ENCODE data around the gene MS4A4A. TPM values are rescaled to one million over a fixed set of nuclear protein-coding genes. Genes with fewer than 3 reads are reported as not detected.

MS4A4A gene
- 11.9 TPM for polyA plus RNA-seq
- long read RNA-seq, donor 1, partial matches to known transcripts = 0 of 6 reads
- long read RNA-seq, donor 1, other reads (novel, unspliced or antisense) = 0 of 6 reads
- long read RNA-seq, donor 2, transcript MS4A4A-201 (7 exons, 1,604 nt) = major isoform, 7 of 8 reads
- long read RNA-seq, donor 2, partial matches to known transcripts = 0 of 8 reads
- long read RNA-seq, donor 2, other reads (novel, unspliced or antisense) = 0 of 8 reads
- long read RNA-seq, donor 3 = 0 reads
- long read RNA-seq, donor 4, partial matches to known transcripts = 0 of 1 reads
- long read RNA-seq, donor 4, other reads (novel, unspliced or antisense) = 0 of 1 reads
- long read RNA-seq, donor 5, partial matches to known transcripts = 9 of 10 reads
- long read RNA-seq, donor 5, other reads (novel, unspliced or antisense) = 0 of 10 reads
- long read RNA-seq, donor 6, partial matches to known transcripts = 6 of 7 reads
- long read RNA-seq, donor 6, other reads (novel, unspliced or antisense) = 0 of 7 reads
- long read RNA-seq, donor 7, partial matches to known transcripts = 6 of 7 reads
- long read RNA-seq, donor 7, other reads (novel, unspliced or antisense) = 0 of 7 reads
- long read RNA-seq, donor 8, partial matches to known transcripts = 0 of 5 reads
- long read RNA-seq, donor 8, other reads (novel, unspliced or antisense) = 0 of 5 reads
- long read RNA-seq, donor 9, transcript MS4A4A-201 (7 exons, 1,604 nt) = major isoform, 5 of 6 reads
- long read RNA-seq, donor 9, partial matches to known transcripts = 0 of 6 reads
- long read RNA-seq, donor 9, other reads (novel, unspliced or antisense) = 0 of 6 reads
- long read RNA-seq, donor 10, partial matches to known transcripts = 5 of 28 reads
- long read RNA-seq, donor 10, other reads (novel, unspliced or antisense) = 18 of 28 reads
- long read RNA-seq, donor 11, partial matches to known transcripts = 9 of 25 reads
- long read RNA-seq, donor 11, other reads (novel, unspliced or antisense) = 12 of 25 reads

DNA sequence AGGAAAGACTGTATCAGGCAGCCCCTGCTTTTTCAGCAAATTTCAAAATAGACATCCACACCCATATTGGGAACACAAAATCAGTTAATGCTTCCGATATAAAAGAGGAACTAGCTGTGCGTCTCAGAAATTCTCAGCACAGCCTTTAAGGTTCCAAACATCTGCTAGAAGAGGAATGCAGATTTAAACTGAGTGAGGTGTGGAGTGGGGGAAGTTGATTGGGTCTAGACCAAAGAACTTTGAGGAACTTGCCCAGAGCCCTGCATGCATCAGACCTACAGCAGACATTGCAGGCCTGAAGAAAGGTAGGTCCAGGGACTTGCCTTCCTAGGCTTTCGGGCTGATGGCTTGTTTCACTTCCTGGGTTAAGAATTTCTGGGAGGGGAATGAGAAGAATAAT, at the start of gene MS4A4A:
Gene MS4A4A (plus strand): TSS at position 255 of the 400 bp plus-strand sequence. CDS start 10 bp downstream, at position 265.
- WGBS (ENCODE audit: insufficient coverage, low lambda C conversion rate) = no CpG with 5 or more reads among the region's 3 CpGs
- H3K4me1 ChIP-seq (ENCODE audit: control insufficient read depth, insufficient read depth, low read length) = no peaks in the 10 kb centered on the region
- no peak within 1 kb of the TSS for H3K27ac ChIP-seq (ENCODE audit: low read length)
- no peaks in the 10 kb centered on the region for H3K9me3 ChIP-seq (ENCODE audit: control insufficient read depth, low read depth, low read length)
- no peak for DNase-seq
- H3K4me3 ChIP-seq (ENCODE audit: low read length) = peak within 1 kb of the TSS; percentile 1
- no peaks in the 10 kb centered on the region for H3K36me3 ChIP-seq (ENCODE audit: control insufficient read depth, insufficient read depth, low read length)
- H3K27me3 ChIP-seq (ENCODE audit: control insufficient read depth, insufficient read depth, low read length) = no peaks in the 10 kb centered on the region

DNA sequence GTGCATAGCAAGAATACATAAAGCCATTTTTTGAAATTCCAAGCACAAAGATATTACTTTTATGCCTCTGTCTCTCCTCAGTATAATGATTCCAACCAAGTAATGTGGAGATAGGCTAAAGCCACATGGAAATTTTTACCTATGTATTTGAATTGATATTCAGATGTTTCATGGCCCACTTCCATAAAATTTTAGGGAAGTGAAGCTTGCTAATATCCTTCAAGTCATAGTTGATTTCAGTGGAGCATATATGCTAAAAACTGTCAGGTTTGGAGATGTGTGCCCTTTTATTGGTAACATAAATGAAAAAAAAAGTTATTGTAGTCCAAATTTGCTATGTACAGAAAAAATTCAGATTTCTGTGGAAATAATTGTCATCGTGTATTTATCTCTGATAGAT, 49.8 kb upstream of the MS4A4A start:
- H3K27ac ChIP-seq (ENCODE audit: low read length) = no peak overlapping the region
- H3K4me3 ChIP-seq (ENCODE audit: low read length) = no peak overlapping the region
- H3K36me3 ChIP-seq (ENCODE audit: control insufficient read depth, insufficient read depth, low read length) = no peaks in the 10 kb centered on the region
- DNase-seq = no peak
- no peaks in the 10 kb centered on the region for H3K4me1 ChIP-seq (ENCODE audit: control insufficient read depth, insufficient read depth, low read length)
- H3K27me3 ChIP-seq (ENCODE audit: control insufficient read depth, insufficient read depth, low read length) = no peaks in the 10 kb centered on the region
- no peaks in the 10 kb centered on the region for H3K9me3 ChIP-seq (ENCODE audit: control insufficient read depth, low read depth, low read length)
- WGBS (ENCODE audit: insufficient coverage, low lambda C conversion rate) = 73% methylated on average over 1 of the region's 1 CpG

DNA sequence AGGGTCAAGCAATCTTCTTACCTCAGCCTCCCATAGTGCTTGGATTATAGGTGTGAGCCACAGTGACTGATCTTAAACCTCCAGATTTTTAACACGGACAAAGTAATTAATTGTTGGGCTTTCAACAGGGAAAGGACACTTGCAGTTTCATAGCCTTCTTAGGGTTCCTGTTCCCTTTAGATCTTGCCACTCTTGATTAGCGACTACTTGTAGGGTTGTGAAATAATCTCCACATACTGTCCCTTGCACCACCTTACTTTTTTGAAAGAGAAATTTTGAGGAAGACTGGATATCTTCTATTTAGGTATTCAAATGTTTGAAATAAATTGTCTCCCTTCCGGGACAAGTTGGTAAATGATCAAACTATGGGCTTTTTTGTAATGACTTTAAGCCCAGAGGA, 45.1 kb upstream of the MS4A4A start:
- no peak overlapping the region for H3K27ac ChIP-seq (ENCODE audit: low read length)
- DNase-seq = no peak
- no peaks in the 10 kb centered on the region for H3K36me3 ChIP-seq (ENCODE audit: control insufficient read depth, insufficient read depth, low read length)
- no peaks in the 10 kb centered on the region for H3K9me3 ChIP-seq (ENCODE audit: control insufficient read depth, low read depth, low read length)
- no peak overlapping the region for H3K4me3 ChIP-seq (ENCODE audit: low read length)
- H3K27me3 ChIP-seq (ENCODE audit: control insufficient read depth, insufficient read depth, low read length) = no peaks in the 10 kb centered on the region
- WGBS (ENCODE audit: insufficient coverage, low lambda C conversion rate) = 100% methylated on average over 1 of the region's 3 CpGs
- H3K4me1 ChIP-seq (ENCODE audit: control insufficient read depth, insufficient read depth, low read length) = no peaks in the 10 kb centered on the region

DNA sequence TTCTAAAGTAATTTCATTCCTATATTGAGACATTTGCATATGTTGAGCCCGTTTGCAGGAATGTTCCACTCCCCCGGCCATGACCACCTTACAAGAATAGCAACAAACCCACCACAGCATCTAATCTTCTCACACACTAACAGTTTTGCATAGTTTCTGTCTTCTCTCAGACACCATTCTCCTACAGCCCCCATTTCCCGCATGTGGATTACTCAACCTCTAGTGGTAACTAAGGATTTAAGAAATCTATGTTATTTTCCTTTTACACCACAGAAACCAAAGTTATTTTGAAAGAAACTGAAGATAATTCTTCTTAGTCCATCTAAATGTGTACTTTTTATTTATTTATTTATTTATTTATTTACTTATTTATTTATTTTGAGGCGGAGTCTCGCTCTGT, 39.8 kb upstream of the MS4A4A start:
- Histone ChIP-seq H3K4me1 (ENCODE audit: control insufficient read depth, insufficient read depth, low read length) (no peaks in the 10 kb centered on the region), H3K27me3 (ENCODE audit: control insufficient read depth, insufficient read depth, low read length) (no peaks in the 10 kb centered on the region), H3K36me3 (ENCODE audit: control insufficient read depth, insufficient read depth, low read length) (no peaks in the 10 kb centered on the region), H3K9me3 (ENCODE audit: control insufficient read depth, low read depth, low read length) (no peaks in the 10 kb centered on the region), H3K4me3 (ENCODE audit: low read length) (no peak overlapping the region), H3K27ac (ENCODE audit: low read length) (no peak overlapping the region)
- DNase-seq = no peak
- WGBS (ENCODE audit: insufficient coverage, low lambda C conversion rate) = 80% methylated on average over 1 of the region's 5 CpGs

DNA sequence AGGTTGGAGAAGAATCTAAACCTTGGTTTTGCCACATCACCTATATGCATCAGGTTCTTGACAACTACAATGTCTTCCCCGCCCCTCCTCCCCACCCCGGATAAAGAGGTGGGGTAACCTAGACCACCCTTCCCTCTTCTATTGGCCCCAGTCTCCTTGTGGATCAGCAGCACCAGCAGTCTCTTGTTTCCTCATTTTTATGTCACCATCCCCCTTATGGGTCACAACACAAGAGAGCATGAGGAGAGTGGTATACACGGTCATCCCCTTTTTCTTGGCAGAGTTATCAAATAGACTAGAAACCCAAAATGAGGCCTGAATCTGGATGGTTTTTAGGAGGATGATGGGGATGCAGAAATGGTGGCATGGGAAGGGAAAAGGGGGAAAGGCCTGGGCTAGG, 38.7 kb upstream of the MS4A4A start:
- WGBS (ENCODE audit: insufficient coverage, low lambda C conversion rate) = no CpG with 5 or more reads among the region's 3 CpGs
- Histone ChIP-seq H3K4me1 (ENCODE audit: control insufficient read depth, insufficient read depth, low read length) (no peaks in the 10 kb centered on the region), H3K36me3 (ENCODE audit: control insufficient read depth, insufficient read depth, low read length) (no peaks in the 10 kb centered on the region), H3K27me3 (ENCODE audit: control insufficient read depth, insufficient read depth, low read length) (no peaks in the 10 kb centered on the region), H3K9me3 (ENCODE audit: control insufficient read depth, low read depth, low read length) (no peaks in the 10 kb centered on the region), H3K4me3 (ENCODE audit: low read length) (no peak overlapping the region), H3K27ac (ENCODE audit: low read length) (no peak overlapping the region)
- DNase-seq = no peak

DNA sequence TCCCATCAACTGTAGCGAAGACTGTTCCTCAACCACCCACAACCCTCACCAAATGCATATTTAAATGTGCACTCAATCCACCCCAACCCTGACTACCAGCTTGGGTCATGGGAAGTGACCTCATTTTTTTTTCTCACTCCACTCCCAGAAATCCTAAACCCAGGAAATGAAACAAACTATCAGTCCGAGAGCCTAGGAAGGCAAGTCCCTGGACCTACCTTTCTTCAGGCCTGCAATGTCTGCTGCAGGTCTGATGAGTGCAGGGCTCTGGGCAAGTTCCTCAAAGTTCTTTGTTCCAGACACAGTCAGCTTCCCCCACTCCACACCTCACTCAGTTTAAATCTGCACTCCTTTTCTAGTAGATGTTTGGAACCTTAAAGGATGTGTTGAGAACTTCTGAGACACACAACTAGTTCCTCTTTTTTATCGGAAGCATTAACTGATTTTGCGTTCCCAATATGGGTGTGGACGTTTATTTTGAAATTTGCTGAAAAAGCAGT, 37.7 kb upstream of the MS4A4A start, which contains the start of gene MS4A4E:
Gene MS4A4E (minus strand): TSS at position 398 of the 500 bp plus-strand sequence. CDS start 13,082 bp downstream, outside the sequence.
- H3K36me3 ChIP-seq (ENCODE audit: control insufficient read depth, insufficient read depth, low read length) = no peaks in the 10 kb centered on the region
- DNase-seq = no peak
- H3K27ac ChIP-seq (ENCODE audit: low read length) = no peak within 1 kb of the TSS
- no CpG with 5 or more reads among the region's 5 CpGs for WGBS (ENCODE audit: insufficient coverage, low lambda C conversion rate)
- no peaks in the 10 kb centered on the region for H3K27me3 ChIP-seq (ENCODE audit: control insufficient read depth, insufficient read depth, low read length)
- no peak within 1 kb of the TSS for H3K4me3 ChIP-seq (ENCODE audit: low read length)
- no peaks in the 10 kb centered on the region for H3K9me3 ChIP-seq (ENCODE audit: control insufficient read depth, low read depth, low read length)
- H3K4me1 ChIP-seq (ENCODE audit: control insufficient read depth, insufficient read depth, low read length) = no peaks in the 10 kb centered on the region

DNA sequence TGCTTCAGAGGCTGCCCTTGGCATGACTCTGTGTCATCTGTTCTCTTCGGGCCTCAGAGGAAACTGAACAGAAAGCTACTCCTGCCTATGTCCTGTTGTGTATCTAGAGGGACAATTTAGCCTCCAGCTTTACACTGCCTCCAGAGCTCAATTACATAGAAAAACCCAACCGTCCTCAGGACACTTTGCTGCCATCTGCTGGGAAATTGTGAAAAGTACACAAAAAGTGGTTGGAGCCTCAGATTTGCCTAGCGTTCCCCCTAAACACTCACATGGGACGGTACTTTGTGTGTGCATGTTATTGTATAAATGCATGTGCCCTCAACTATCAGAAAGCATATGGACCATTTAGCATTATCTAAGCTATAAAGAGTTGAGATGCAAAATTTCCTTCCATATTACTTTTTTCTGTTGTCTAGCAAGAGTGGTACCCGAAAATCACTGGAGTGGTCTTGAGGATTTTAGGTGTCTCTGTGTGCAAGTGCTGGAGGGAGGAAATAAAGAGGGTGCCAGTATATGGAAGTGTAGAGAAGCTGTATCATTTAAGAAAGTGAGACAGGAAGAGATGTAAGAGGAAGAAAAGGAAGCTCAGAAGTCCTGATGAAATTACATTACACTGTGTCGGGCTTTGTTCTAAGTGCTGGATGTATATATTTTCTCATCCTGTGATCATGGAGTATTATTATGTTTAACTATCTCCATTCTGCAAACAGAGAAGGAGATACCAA, 28.8 kb upstream of the MS4A4A start:
- Histone ChIP-seq H3K4me3 (ENCODE audit: low read length) (no peak overlapping the region), H3K4me1 (ENCODE audit: control insufficient read depth, insufficient read depth, low read length) (no peaks in the 10 kb centered on the region), H3K36me3 (ENCODE audit: control insufficient read depth, insufficient read depth, low read length) (no peaks in the 10 kb centered on the region), H3K27ac (ENCODE audit: low read length) (no peak overlapping the region), H3K27me3 (ENCODE audit: control insufficient read depth, insufficient read depth, low read length) (no peaks in the 10 kb centered on the region), H3K9me3 (ENCODE audit: control insufficient read depth, low read depth, low read length) (peaks cover 3% of the 10 kb centered on the region)
- peak; percentile 21 to 50 for DNase-seq
- 100% methylated on average over 1 of the region's 6 CpGs for WGBS (ENCODE audit: insufficient coverage, low lambda C conversion rate)

DNA sequence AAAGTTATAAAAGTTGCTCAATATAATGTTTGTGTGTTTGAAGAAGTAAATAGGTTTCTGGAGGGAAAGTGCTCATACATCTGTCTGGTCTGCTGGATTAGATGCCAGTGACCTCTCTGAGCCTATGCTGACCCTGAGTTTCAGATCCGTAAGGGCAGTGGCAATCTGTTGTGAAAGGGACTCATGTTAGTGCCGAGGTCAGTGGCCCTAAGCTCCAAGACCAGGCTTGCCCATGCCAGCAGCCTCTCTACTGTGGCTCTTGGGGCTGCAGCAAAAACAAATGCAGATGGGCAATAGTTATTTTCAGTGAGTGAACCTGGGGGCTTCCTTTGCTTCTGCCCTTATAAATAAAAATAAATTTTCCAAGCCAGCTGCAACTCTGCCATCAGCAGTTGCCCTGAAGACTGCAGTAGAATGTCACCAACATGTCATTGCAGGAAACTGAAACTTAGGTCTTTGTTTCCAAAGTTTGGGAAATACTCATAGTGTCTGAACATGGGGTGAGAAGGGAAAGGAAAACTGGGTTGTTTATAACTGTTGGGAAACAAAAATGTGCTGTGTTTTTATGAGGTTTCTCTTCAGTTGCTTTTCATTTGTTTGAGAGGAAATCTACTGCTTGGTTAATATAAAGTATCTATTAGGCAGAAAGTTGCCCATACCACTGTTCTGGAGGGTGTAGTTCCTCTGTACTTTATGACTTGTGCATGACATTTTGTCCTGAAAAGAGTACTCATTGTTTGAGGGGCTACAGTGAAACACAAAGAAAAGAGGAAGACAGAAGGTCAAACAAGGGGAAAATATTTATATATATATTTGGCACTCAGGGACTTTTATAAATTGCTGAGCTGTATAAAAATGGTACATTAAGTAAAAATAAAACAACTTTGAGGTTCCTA, 28.0 kb upstream of the MS4A4A start:
- Histone ChIP-seq H3K36me3 (ENCODE audit: control insufficient read depth, insufficient read depth, low read length) (no peaks in the 10 kb centered on the region), H3K27ac (ENCODE audit: low read length) (no peak overlapping the region), H3K4me1 (ENCODE audit: control insufficient read depth, insufficient read depth, low read length) (no peaks in the 10 kb centered on the region), H3K9me3 (ENCODE audit: control insufficient read depth, low read depth, low read length) (peaks cover 3% of the 10 kb centered on the region), H3K4me3 (ENCODE audit: low read length) (no peak overlapping the region), H3K27me3 (ENCODE audit: control insufficient read depth, insufficient read depth, low read length) (no peaks in the 10 kb centered on the region)
- WGBS (ENCODE audit: insufficient coverage, low lambda C conversion rate) = no CpG with 5 or more reads among the region's 2 CpGs
- DNase-seq = no peak

DNA sequence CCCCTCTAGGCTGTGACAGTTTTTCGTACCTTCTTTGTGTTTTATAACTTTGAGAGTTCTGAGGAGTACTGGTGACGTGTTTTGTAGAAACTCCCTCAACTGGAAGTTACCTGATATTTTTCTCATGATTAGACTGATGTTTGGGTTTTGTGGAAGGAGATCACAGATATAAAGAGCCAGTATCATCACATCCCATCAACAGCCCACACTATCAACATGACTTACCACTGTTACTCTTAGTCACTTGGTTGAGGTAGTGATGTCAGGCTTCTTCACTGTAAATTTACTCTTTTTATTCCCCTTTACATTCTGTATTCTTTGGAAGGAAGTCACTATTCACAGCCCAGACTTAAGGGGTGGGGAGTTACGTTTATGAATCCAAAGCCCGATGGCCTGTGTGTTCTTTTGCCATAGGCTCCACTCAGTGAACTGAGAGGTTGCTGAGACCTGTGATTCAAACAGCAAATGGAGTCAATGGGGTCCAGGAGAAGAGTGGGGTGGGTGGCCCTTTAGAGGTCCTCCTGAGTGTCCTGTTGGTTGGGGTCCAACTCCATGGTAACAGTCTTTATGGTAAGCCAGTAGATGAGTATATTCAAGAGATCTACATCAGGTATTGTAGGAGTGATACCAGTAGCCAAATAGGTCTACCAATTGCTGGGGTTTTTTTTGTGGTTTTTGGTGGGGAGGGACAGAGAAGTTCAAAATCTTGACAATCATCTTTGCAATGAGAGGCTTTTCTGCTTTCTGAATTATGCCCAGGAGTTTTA, 22.3 kb upstream of the MS4A4A start:
- DNase-seq = no peak
- peaks cover 3% of the 10 kb centered on the region for H3K9me3 ChIP-seq (ENCODE audit: control insufficient read depth, low read depth, low read length)
- no peak overlapping the region for H3K4me3 ChIP-seq (ENCODE audit: low read length)
- H3K27me3 ChIP-seq (ENCODE audit: control insufficient read depth, insufficient read depth, low read length) = no peaks in the 10 kb centered on the region
- H3K27ac ChIP-seq (ENCODE audit: low read length) = no peak overlapping the region
- WGBS (ENCODE audit: insufficient coverage, low lambda C conversion rate) = 100% methylated on average over 1 of the region's 4 CpGs
- H3K4me1 ChIP-seq (ENCODE audit: control insufficient read depth, insufficient read depth, low read length) = no peaks in the 10 kb centered on the region
- H3K36me3 ChIP-seq (ENCODE audit: control insufficient read depth, insufficient read depth, low read length) = no peaks in the 10 kb centered on the region
